Measurements from ENCODE around the gene LNX1.

LNX1 gene

GRCh38 chr4:53595834-53596233, 4.5 kb upstream of the LNX1 start:
- no peak for TF ChIP-seq CTCF (IDR thresholded peaks at IDR 0.05; ENCODE audit: extremely low read depth, insufficient read depth, missing control alignments)
- in situ Hi-C loops (cut with MboI; ENCODE audit: low pct_unique_long_range_greater_than_20kb, low sequenced_read_pairs, unreplicated experiment), result no loop called here
- DNase-seq (ENCODE audit: low spot score), result no peak

GRCh38 chr4:53595204-53595603, 3.9 kb upstream of the LNX1 start:
- TF ChIP-seq CTCF (IDR thresholded peaks at IDR 0.05; ENCODE audit: extremely low read depth, insufficient read depth, missing control alignments), result no peak
- in situ Hi-C loops (cut with MboI; ENCODE audit: low pct_unique_long_range_greater_than_20kb, low sequenced_read_pairs, unreplicated experiment), result no loop called here
- DNase-seq (ENCODE audit: low spot score), result no peak

- in situ Hi-C loops (cut with MboI; ENCODE audit: low pct_unique_long_range_greater_than_20kb, low sequenced_read_pairs, unreplicated experiment), result no loop called here
- no peak for DNase-seq (ENCODE audit: low spot score)
Measured at GRCh38 chr4:53593765-53594164, 2.5 kb upstream of the LNX1 start.

GRCh38 chr4:53592686-53593501, 1.6 kb upstream of the LNX1 start:
- no peak for DNase-seq (ENCODE audit: low spot score)
- in situ Hi-C loops (cut with MboI; ENCODE audit: low pct_unique_long_range_greater_than_20kb, low sequenced_read_pairs, unreplicated experiment), result no loop called here
- no peak for TF ChIP-seq CTCF (IDR thresholded peaks at IDR 0.05; ENCODE audit: extremely low read depth, insufficient read depth, missing control alignments)

More at GRCh38 chr4:53593765-53594164, 2.5 kb upstream of the LNX1 start:
- no peak for TF ChIP-seq CTCF (IDR thresholded peaks at IDR 0.05; ENCODE audit: extremely low read depth, insufficient read depth, missing control alignments)

- in situ Hi-C loops (cut with MboI; ENCODE audit: low pct_unique_long_range_greater_than_20kb, low sequenced_read_pairs, unreplicated experiment), result no loop called here
- no peak for DNase-seq (ENCODE audit: low spot score)
- TF ChIP-seq CTCF (IDR thresholded peaks at IDR 0.05; ENCODE audit: extremely low read depth, insufficient read depth, missing control alignments), result no peak
Measured at GRCh38 chr4:53592122-53592521, 836 bp upstream of the LNX1 start.

- in situ Hi-C loops (cut with MboI; ENCODE audit: low pct_unique_long_range_greater_than_20kb, low sequenced_read_pairs, unreplicated experiment), result no loop called here
- DNase-seq (ENCODE audit: low spot score), result no peak
- TF ChIP-seq CTCF (IDR thresholded peaks at IDR 0.05; ENCODE audit: extremely low read depth, insufficient read depth, missing control alignments), result no peak
Measured at GRCh38 chr4:53590187-53590586, 1.1 kb downstream of the LNX1 start.
